NCI-H774 (cell line): ENCODE measurements around the gene ZDHHC6.
"Not testable (repeated sequence)": the region's sequence is repeated elsewhere in the genome, so short reads cannot be mapped to it uniquely, and the experiment has no call there.

ENCODE experiments used
- DNase-seq: peaks from one replicate; lab custom pipeline; 2025; lab: John Stamatoyannopoulos, UW

ZDHHC6 gene

GRCh38 chr10:112446855-112447619 lies at the start of gene ZDHHC6, which contains the start of gene VTI1A:
Gene ZDHHC6 (minus strand): TSS chr10:112446914. CDS start chr10:112445436, 1,478 bp downstream.
Gene VTI1A (plus strand): TSS chr10:112447215. CDS start chr10:112447374, 159 bp downstream.
- DNase-seq, result peak; percentile 46

GRCh38 chr10:112492736-112493135 lies 46.0 kb upstream of the ZDHHC6 start:
- DNase-seq, result no peak

GRCh38 chr10:112491144-112491543 lies 44.4 kb upstream of the ZDHHC6 start:
- no peak for DNase-seq

GRCh38 chr10:112490545-112490944 lies 43.8 kb upstream of the ZDHHC6 start:
- peak; percentile 8 for DNase-seq

- no peak for DNase-seq
Measured at GRCh38 chr10:112487964-112488363, 41.2 kb upstream of the ZDHHC6 start.

- DNase-seq, result no peak
Measured at GRCh38 chr10:112484399-112484798, 37.7 kb upstream of the ZDHHC6 start.

- DNase-seq, result no peak
Measured at GRCh38 chr10:112481602-112482001, 34.9 kb upstream of the ZDHHC6 start.

- DNase-seq, result no peak
Measured at GRCh38 chr10:112475575-112476218, 29.0 kb upstream of the ZDHHC6 start.

GRCh38 chr10:112471878-112472487 lies 25.3 kb upstream of the ZDHHC6 start:
- no peak for DNase-seq

- no peak for DNase-seq
Measured at GRCh38 chr10:112467541-112468075, 20.9 kb upstream of the ZDHHC6 start.

- DNase-seq, result no peak
Measured at GRCh38 chr10:112466802-112467201, 20.1 kb upstream of the ZDHHC6 start.

- DNase-seq, result no peak
Measured at GRCh38 chr10:112465299-112465883, 18.7 kb upstream of the ZDHHC6 start.

- DNase-seq, result not testable (repeated sequence)
Measured at GRCh38 chr10:112464074-112464473, 17.4 kb upstream of the ZDHHC6 start.

GRCh38 chr10:112461029-112461887 lies 14.5 kb upstream of the ZDHHC6 start:
- DNase-seq, result no peak

GRCh38 chr10:112460366-112460765 lies 13.7 kb upstream of the ZDHHC6 start:
- DNase-seq, result no peak

GRCh38 chr10:112456533-112456932 lies 9.8 kb upstream of the ZDHHC6 start:
- no peak for DNase-seq

GRCh38 chr10:112454910-112455779 lies 8.4 kb upstream of the ZDHHC6 start:
- DNase-seq, result no peak

GRCh38 chr10:112448888-112449287 lies 2.2 kb upstream of the ZDHHC6 start:
- no peak for DNase-seq

- no peak for DNase-seq
Measured at GRCh38 chr10:112447620-112447928, 860 bp upstream of the ZDHHC6 start.

- DNase-seq, result no peak
Measured at GRCh38 chr10:112446055-112446854, 459 bp downstream of the ZDHHC6 start.
